ENCODE results near the gene SERPINE1.

- no peak for TF ChIP-seq CTCF (conservative IDR thresholded peaks at IDR 0.05; ENCODE audit: low read depth in 2 of 2)
- no peak for TF ChIP-seq EZH2 (IDR thresholded peaks at IDR 0.05; ENCODE audit: low read depth, unreplicated experiment)
- TF ChIP-seq REST (IDR thresholded peaks at IDR 0.05; ENCODE audit: unreplicated experiment) = no peak
- no peak for TF ChIP-seq EZH2phosphoT487 (IDR thresholded peaks at IDR 0.05; ENCODE audit: unreplicated experiment)
- no peak for TF ChIP-seq POLR2AphosphoS5 (IDR thresholded peaks at IDR 0.05; ENCODE audit: low read depth)
- no peak for TF ChIP-seq ETS1 (IDR thresholded peaks at IDR 0.05)
These were observed 38.9 kb upstream of the SERPINE1 start for GRCh38 chr7:101088069-101088425.

All from GM23338 (cell line).